Hematopoietic multipotent progenitor cell (in vitro differentiated cells): ENCODE results near the gene PPM1H. TPM values are rescaled to one million over a fixed set of nuclear protein-coding genes. Genes with fewer than 3 reads are reported as not detected.
"Not testable (repeated sequence)": the region's sequence is repeated elsewhere in the genome, so short reads cannot be mapped to it uniquely, and the experiment has no call there.

Source experiments
- DNase-seq, 3 donors: peaks; one replicate each; pipeline ENCODE4 v3.0.0-alpha.2; 2011 to 2015; ENCODE audit warnings: low read depth in 2 of 3, low spot score in 2 of 3
- total RNA-seq: library from RNA; depleted of rRNA; stranded (reverse); fragments of >200 nt; gene quantifications from one replicate; pipeline ENCODE4 v1.2.3, GENCODE V29; 2012

Gene PPM1H
- total RNA-seq, 1 donor, result 15.1 TPM

- DNase-seq, result no peak
These were observed 185.9 kb downstream of the PPM1H start for GRCh38 chr12:62748941-62749468.

DNA sequence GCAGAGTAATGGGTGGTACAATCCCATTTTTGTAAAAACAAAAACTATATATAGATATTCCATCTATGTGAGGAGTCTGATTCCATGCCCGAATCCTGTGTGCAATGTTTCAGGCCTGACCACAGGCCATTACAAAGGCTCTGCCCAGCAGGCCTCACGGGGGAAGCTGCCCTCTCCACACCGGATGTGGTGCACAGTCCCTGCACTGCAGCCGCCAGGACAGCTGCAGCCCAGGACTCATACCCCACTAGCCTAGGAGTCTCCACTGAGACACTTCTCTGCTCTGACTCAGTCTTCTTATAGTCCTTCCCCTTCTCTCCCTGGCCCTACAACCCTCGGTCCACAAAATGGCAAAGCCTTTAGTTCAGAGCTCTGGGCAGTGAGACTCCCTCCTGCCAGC, 190.4 kb downstream of the PPM1H start:
- no peak for DNase-seq

- no peak for DNase-seq
These were observed 195.5 kb downstream of the PPM1H start for GRCh38 chr12:62739266-62740015.

DNA sequence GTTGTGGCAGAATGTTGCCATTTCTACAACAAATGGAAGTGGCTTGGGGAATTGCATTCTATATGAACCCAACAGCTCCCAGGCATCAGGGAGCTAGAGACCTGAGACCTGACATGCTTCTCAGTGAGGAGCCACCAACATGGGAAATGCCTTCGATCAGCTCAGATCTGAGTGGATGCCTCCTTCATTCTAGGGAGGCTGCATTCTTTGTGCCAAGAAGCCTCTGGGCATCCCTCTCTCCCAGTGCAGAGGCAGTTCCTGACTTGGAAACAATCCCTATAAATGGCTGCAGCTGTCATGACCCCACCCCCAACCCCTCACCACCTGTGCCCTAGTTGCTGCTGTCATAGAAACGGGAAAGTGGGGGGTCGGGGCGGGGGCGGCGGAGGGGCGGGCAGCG, 196.3 kb downstream of the PPM1H start:
- DNase-seq, result no peak

DNA sequence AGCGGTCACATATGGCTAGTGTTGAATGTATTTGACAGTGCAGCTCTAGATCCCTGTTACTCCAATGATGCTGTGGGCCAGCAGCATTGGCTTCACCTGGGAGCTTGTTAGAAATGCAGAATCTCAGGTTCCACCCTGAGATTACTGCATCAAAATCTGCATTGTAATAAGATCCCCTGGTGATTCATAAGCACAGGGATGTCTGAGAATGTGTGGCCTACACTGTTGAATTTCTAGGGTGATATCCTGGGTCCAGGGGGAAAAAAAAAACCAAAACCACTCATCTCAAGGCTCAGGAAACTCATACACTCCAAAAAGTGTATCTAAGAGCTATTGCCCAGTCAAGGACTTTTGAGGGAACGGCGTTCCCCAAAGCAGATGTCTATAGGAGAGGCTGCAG, 196.8 kb downstream of the PPM1H start:
- DNase-seq, result no peak

- DNase-seq, result no peak
These were observed 197.3 kb downstream of the PPM1H start for GRCh38 chr12:62737615-62738014.

- DNase-seq, result no peak
These were observed 197.8 kb downstream of the PPM1H start for GRCh38 chr12:62737188-62737587.

DNA sequence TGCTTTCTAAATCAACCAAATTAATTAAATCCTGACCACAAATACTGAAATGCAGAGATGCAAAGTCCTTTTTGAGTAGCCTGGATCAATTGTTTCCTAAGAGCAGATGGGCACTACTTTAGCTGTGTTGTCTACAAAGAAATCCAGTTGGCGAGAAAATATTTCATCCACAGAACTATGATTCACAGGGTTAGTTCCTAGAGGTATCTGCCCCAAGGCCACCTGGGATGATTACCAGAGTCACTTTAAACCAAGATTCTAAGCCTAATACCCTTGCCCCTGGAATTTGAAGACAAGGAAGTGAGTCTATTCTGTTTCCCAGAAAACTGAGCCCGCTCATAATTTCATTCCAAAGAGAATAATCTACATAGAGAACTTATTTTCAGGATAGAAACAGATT, 198.4 kb downstream of the PPM1H start:
- no peak for DNase-seq

DNA sequence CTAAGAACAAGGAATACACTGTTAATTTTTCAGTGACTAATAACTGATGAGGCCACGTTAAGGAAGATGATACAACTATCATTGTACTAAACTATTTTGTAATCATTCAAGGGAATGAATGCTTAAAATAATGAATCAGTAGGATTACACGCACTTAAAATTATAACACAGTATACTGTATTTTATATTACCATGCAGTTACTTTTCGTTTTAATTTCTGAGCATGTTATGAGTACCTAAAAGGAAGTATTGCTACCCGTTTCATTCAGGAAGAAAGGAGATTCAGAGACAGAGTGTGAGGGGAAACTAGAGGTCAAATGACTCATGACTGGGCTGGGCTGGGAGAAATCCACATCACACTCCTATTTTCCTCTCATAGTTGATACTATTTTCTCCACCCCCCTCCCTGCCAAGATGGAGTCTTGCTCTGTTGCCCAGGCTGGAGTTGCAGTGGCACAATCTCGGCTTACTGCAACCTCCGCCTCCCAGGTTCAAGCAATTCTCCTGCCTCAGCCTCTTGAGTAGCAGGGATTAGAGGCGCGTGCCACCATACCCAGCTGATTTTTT, 202.0 kb downstream of the PPM1H start:
- peak in 1 of 3 donors; percentile 15 for DNase-seq

GRCh38 chr12:62731055-62731820, 203.7 kb downstream of the PPM1H start:
- DNase-seq, result peak in 2 of 3 donors; percentile 41 to 58

GRCh38 chr12:62730649-62731048, 204.3 kb downstream of the PPM1H start:
- DNase-seq, result no peak

GRCh38 chr12:62729579-62730544, 205.1 kb downstream of the PPM1H start:
- DNase-seq, result not testable (repeated sequence)

GRCh38 chr12:62728741-62729140, 206.2 kb downstream of the PPM1H start:
- DNase-seq, result no peak

GRCh38 chr12:62726471-62726980, 208.4 kb downstream of the PPM1H start:
- no peak for DNase-seq

DNA sequence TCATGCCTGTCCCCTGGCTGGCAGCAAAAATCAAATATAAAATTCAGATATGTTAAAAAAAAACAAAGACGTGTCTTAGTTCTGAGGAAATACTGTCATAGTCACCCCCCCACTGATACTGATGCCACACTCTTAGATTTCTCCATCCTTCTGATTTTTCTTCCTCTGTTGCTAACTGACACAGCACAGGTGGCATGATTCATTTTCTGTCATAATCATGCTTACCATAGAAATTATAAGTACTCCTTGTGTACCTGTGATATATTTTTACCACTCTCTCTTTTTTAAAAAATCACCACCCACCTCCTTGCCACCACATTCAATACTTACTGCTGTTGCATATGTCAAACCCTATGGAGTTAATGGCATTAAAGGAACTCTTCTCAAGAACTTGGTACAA, 209.2 kb downstream of the PPM1H start:
- no peak for DNase-seq

DNA sequence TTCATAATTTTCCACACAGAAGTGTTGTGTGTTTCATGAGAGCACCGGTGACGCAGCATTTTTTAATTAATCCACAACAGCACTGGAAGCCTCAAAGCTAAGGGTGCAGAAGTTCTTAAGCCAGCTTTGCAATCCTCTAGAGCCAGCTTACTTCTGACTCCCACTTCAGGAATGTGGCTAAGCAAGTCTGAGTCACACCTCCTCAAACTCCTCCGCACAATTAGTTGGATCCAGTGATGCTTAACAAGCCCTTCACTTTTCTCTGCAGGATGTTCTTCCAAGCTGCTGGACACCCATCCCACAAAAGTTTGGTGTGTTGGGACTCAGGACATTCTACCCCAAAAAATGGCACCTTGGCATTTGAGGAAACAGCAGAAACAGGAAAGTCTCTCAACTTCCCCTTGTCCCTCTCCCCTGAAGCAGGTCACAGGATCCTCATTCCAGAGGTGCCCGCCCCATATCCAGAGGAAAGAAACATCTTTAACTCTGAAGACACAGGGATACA, 210.0 kb downstream of the PPM1H start:
- peak in 1 of 3 donors; percentile 22 for DNase-seq

DNA sequence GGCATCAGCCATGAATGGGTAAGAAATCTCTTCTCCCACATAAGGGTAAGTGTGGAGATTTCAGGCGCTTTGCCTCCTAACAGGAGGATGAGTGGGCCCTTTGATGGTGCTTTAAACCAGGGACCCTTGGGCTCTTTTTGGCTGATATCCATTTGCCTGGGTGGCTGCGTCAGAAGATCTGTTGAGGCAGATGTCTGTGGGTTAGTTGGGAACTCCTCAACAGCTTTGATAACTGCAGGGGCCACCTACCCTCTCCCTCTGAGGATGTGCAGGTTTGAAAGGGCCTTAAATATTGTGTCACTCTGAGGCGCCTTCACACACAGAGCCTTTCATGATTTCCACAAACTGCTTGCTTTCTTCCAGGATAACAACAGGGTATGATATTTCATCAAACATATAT, 210.7 kb downstream of the PPM1H start:
- no peak for DNase-seq

- DNase-seq, result no peak
These were observed 211.8 kb downstream of the PPM1H start for GRCh38 chr12:62722971-62723680.

DNA sequence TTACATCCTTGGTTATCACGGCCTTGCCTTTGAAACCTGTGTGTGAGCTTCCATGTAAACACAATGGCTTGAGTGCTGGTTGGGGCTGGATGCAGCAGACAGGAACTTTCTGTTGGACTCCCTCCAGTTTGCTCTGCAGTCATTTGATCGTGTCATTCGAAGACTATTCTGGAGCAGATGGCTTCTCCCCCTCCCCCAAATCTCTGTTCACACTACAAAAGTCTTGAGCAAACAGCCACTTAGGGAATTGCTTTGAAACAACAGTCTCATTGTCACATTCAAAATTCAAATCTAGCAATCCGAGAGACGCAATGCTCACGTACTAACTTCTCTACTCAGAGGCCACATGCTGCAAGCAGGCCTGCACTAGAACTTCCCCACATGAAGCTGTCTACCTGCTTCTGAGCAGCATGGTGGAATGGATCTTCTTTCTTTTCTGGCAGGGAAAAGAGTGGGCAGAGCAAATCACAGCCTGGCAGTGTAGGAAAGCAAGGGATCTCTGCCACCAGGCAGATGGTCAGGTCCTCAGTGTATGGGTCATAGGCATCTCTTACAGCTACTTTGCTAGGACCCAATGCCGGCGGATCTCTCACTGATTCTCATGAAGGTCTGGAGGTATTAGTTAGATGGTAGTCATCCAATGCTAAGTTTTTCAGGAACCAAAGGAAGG, 214.2 kb downstream of the PPM1H start:
- no peak for DNase-seq
